ENCODE measurements around the gene TAX1BP1.

Gene TAX1BP1

DNA sequence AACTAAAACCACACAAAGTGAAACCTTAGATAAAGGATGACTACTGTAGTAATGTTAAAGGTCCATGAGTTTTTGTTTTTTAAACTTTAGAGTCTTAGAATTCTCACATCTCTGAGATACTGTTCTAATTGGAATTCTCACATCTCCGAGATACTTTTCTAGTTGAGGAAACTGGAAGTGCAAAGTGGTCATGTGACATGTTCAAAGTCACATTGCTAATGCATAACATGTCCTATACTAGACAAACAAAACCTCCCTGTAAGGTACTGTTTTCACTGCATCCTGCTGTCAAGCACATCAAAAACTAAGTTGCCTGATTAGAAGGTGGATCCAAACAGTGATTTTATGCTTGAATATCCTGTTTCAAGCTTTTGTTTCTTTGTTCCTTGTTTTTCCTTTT lies 13.9 kb downstream of the TAX1BP1 start:
- TF ChIP-seq, protein P1, sequence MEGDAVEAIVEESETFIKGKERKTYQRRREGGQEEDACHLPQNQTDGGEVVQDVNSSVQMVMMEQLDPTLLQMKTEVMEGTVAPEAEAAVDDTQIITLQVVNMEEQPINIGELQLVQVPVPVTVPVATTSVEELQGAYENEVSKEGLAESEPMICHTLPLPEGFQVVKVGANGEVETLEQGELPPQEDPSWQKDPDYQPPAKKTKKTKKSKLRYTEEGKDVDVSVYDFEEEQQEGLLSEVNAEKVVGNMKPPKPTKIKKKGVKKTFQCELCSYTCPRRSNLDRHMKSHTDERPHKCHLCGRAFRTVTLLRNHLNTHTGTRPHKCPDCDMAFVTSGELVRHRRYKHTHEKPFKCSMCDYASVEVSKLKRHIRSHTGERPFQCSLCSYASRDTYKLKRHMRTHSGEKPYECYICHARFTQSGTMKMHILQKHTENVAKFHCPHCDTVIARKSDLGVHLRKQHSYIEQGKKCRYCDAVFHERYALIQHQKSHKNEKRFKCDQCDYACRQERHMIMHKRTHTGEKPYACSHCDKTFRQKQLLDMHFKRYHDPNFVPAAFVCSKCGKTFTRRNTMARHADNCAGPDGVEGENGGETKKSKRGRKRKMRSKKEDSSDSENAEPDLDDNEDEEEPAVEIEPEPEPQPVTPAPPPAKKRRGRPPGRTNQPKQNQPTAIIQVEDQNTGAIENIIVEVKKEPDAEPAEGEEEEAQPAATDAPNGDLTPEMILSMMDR (IDR thresholded peaks at IDR 0.05; ENCODE audit: low read depth, low read length, missing control alignments), result no peak
- no peak for DNase-seq (ENCODE audit: low read depth)
- in situ Hi-C loops (cut with HindIII; ENCODE audit: low sequenced_read_pairs), result no loop called here
- no peak overlapping the region for H3K4me3 ChIP-seq (ENCODE audit: low read depth, low read length)

- TF ChIP-seq, protein P1 (IDR thresholded peaks at IDR 0.05; ENCODE audit: low read depth, low read length, missing control alignments), result no peak
- no peak for DNase-seq (ENCODE audit: low read depth)
- no peak overlapping the region for H3K4me3 ChIP-seq (ENCODE audit: low read depth, low read length)
- in situ Hi-C loops (cut with HindIII; ENCODE audit: low sequenced_read_pairs), result no loop called here
These were observed 16.3 kb downstream of the TAX1BP1 start for GRCh38 chr7:27756298-27756697.

DNA sequence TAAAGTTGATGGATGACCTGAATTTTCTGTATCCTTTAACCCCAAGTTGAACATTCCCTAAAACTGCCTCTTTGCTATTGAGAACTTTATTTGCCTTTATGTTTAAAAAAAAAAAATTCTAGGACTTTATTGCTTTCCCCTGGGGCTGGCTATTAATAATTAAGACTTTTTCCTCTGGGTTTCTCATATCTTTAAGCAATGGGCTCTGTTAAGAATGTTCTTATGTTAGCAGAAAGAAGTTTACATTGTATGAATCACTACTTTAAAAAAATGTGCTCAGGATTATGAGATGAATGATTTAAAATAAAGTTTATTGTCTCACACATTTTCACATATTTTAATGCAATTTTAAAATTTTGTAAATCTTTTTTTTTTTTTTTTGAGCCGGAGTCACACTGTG lies 19.5 kb downstream of the TAX1BP1 start:
- H3K4me3 ChIP-seq (ENCODE audit: low read depth, low read length), result no peak overlapping the region
- in situ Hi-C loops (cut with HindIII; ENCODE audit: low sequenced_read_pairs), result no loop called here
- TF ChIP-seq, protein P1 (IDR thresholded peaks at IDR 0.05; ENCODE audit: low read depth, low read length, missing control alignments), result no peak
- no peak for DNase-seq (ENCODE audit: low read depth)

DNA sequence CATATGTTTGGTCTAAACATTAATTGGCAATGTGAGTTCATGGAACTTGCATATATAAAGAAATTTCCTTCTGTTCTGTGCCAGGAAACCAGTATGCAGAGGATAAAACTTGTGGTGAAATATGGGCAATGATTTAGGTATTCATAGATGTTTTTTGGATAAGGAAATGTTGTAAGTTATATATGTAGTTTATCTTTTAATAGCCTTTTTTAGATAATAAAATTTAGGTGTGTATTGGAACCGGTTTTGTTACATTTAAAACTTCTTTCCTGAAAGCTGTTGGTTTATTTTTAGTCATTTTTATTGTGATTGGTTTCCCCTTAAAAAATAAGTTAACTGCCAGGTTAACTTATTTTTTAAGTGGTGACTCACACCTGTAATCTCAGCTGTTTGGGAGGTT lies 22.1 kb downstream of the TAX1BP1 start:
- H3K4me3 ChIP-seq (ENCODE audit: low read depth, low read length), result no peak overlapping the region
- DNase-seq (ENCODE audit: low read depth), result no peak
- in situ Hi-C loops (cut with HindIII; ENCODE audit: low sequenced_read_pairs), result no loop called here
- TF ChIP-seq, protein P1 (IDR thresholded peaks at IDR 0.05; ENCODE audit: low read depth, low read length, missing control alignments), result no peak

GRCh38 chr7:27763983-27764508 lies 24.1 kb downstream of the TAX1BP1 start:
- no peak overlapping the region for H3K4me3 ChIP-seq (ENCODE audit: low read depth, low read length)
- no peak for DNase-seq (ENCODE audit: low read depth)
- in situ Hi-C loops (cut with HindIII; ENCODE audit: low sequenced_read_pairs), result no loop called here
- TF ChIP-seq, protein P1 (IDR thresholded peaks at IDR 0.05; ENCODE audit: low read depth, low read length, missing control alignments), result no peak

DNA sequence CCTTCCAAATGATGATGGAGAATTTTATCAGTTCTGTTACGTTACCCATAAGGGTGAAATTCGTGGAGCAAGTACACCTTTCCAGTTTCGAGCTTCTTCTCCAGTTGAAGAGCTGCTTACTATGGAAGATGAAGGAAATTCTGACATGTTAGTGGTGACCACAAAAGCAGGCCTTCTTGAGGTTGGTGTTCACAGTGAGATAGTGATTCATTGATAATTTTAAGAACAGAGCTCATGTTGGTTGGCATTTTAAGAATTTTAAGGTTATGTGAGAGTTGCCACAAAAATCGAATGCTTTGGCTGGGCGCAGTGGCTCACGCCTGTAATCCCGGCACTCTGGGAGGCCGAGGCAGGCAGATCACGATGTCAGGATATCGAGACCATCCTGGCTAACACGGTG lies 25.9 kb downstream of the TAX1BP1 start:
- H3K4me3 ChIP-seq (ENCODE audit: low read depth, low read length), result no peak overlapping the region
- DNase-seq (ENCODE audit: low read depth), result no peak
- TF ChIP-seq, protein P1 (IDR thresholded peaks at IDR 0.05; ENCODE audit: low read depth, low read length, missing control alignments), result no peak
- in situ Hi-C loops (cut with HindIII; ENCODE audit: low sequenced_read_pairs), result no loop called here

GRCh38 chr7:27767374-27767773 lies 27.4 kb downstream of the TAX1BP1 start:
- no peak overlapping the region for H3K4me3 ChIP-seq (ENCODE audit: low read depth, low read length)
- in situ Hi-C loops (cut with HindIII; ENCODE audit: low sequenced_read_pairs), result no loop called here
- TF ChIP-seq, protein P1 (IDR thresholded peaks at IDR 0.05; ENCODE audit: low read depth, low read length, missing control alignments), result no peak
- DNase-seq (ENCODE audit: low read depth), result no peak
